ENCODE measurements around the gene ARPC4.

GRCh38 chr3:9794400-9794799 is 1.5 kb downstream of the ARPC4 start:
- TF ChIP-seq SUZ12 (IDR thresholded peaks at IDR 0.05; ENCODE audit: low read depth, low read length) (no peak), POLR2A (IDR thresholded peaks at IDR 0.05; ENCODE audit: insufficient read depth in 1 of 2, low read depth in 2 of 2, low read length in 2 of 2) (no peak), NR2C2 (CRISPR knock-in tag; IDR thresholded peaks at IDR 0.05; ENCODE audit: borderline replicate concordance) (no peak), CTCF (CRISPR knock-in tag; IDR thresholded peaks at IDR 0.05) (no peak), ATM (IDR thresholded peaks at IDR 0.05; ENCODE audit: borderline replicate concordance) (no peak), NFYB (CRISPR knock-in tag; IDR thresholded peaks at IDR 0.05) (no peak), MTA3 (CRISPR knock-in tag; IDR thresholded peaks at IDR 0.05) (no peak)
- TF ChIP-seq, protein P1, sequence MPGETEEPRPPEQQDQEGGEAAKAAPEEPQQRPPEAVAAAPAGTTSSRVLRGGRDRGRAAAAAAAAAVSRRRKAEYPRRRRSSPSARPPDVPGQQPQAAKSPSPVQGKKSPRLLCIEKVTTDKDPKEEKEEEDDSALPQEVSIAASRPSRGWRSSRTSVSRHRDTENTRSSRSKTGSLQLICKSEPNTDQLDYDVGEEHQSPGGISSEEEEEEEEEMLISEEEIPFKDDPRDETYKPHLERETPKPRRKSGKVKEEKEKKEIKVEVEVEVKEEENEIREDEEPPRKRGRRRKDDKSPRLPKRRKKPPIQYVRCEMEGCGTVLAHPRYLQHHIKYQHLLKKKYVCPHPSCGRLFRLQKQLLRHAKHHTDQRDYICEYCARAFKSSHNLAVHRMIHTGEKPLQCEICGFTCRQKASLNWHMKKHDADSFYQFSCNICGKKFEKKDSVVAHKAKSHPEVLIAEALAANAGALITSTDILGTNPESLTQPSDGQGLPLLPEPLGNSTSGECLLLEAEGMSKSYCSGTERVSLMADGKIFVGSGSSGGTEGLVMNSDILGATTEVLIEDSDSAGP (CRISPR knock-in tag; IDR thresholded peaks at IDR 0.05; ENCODE audit: borderline replicate concordance): no peak
- TF ChIP-seq, protein P2, sequence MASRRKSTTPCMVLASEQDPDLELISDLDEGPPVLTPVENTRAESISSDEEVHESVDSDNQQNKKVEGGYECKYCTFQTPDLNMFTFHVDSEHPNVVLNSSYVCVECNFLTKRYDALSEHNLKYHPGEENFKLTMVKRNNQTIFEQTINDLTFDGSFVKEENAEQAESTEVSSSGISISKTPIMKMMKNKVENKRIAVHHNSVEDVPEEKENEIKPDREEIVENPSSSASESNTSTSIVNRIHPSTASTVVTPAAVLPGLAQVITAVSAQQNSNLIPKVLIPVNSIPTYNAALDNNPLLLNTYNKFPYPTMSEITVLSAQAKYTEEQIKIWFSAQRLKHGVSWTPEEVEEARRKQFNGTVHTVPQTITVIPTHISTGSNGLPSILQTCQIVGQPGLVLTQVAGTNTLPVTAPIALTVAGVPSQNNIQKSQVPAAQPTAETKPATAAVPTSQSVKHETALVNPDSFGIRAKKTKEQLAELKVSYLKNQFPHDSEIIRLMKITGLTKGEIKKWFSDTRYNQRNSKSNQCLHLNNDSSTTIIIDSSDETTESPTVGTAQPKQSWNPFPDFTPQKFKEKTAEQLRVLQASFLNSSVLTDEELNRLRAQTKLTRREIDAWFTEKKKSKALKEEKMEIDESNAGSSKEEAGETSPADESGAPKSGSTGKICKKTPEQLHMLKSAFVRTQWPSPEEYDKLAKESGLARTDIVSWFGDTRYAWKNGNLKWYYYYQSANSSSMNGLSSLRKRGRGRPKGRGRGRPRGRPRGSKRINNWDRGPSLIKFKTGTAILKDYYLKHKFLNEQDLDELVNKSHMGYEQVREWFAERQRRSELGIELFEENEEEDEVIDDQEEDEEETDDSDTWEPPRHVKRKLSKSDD (CRISPR knock-in tag; IDR thresholded peaks at IDR 0.05; ENCODE audit: low read depth): no peak

Measured in HepG2 (cell line).